K562 (cell line): ENCODE results near the gene GTF2A1.
A peak's percentile ranks its signal among the peaks of the same experiment; 100 is the strongest.

Source experiments
- CHD1 ChIP-seq: fragments of 200-600 bp; sonication (generic); IDR thresholded peaks from one replicate; pipeline ENCODE4 v1.6.1; 2012; ENCODE audit warnings: mild to moderate bottlenecking, moderate library complexity, low read length, inconsistent platforms
- CHD2 ChIP-seq: IDR thresholded peaks from 2 replicates; pipeline ENCODE4 v1.6.1; 2011; ENCODE audit warnings: low read depth, low read length
- CTCF ChIP-seq, 3 experiments: IDR thresholded peaks in 2 of 3; conservative IDR thresholded peaks in 1 of 3; 2 replicates each; pipeline ENCODE4 v1.5.1; 2011 to 2012; ENCODE audit warnings: low read length in 3 of 3, mild to moderate bottlenecking in 3 of 3, control low read depth in 2 of 3, improper control_type of control experiment in 1 of 3, inconsistent platforms in 1 of 3, low read depth in 1 of 3, mixed read lengths in 1 of 3, moderate library complexity in 1 of 3; ENCODE audit not compliant: insufficient read depth in 2 of 3
- POLR2A ChIP-seq: fragments of 450-650 bp; conservative IDR thresholded peaks from 2 replicates; pipeline ENCODE4 v1.6.1; 2016
- RAD51 ChIP-seq: fragments of 450-650 bp; IDR thresholded peaks from 2 replicates; pipeline ENCODE4 v1.7.1; 2016; ENCODE audit warnings: low read depth, mild to moderate bottlenecking, borderline replicate concordance
- TCF15 ChIP-seq: fragments of 250-450 bp; sonication (Bioruptor Pico); IDR thresholded peaks from 2 replicates; pipeline ENCODE4 v1.8.0; 2022; ENCODE audit warnings: moderate library complexity, mild to moderate bottlenecking, inconsistent platforms
- ZNF253 ChIP-seq: fragments of 250-450 bp; sonication (Bioruptor Pico); conservative IDR thresholded peaks from 2 replicates; pipeline ENCODE4 v1.6.1; 2021; ENCODE audit warnings: mild to moderate bottlenecking

DNA sequence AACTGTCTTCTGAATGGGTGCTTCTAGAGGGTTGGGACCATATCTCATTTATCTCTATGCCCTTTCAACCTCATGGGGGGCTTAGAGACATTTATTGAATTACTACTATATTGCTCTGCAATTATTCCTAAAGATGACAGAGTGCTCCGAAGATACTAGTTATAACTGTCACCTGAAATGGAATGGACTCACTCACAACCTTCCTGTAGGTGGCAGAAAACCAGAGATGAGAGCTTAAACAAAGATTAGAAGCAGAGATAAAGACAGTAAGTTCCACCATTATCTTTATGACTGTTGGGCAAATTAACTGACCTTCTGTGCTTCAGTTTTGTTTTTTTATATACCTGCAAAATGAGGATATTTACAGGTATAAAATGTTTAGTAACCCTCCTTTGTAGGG is 31.5 kb upstream of the GTF2A1 start:
- no peak for TF ChIP-seq POLR2A
- TF ChIP-seq RAD51 = no peak
- no peak for TF ChIP-seq TCF15 (CRISPR knock-in tag)
- TF ChIP-seq CTCF (IDR thresholded peaks at IDR 0.05 in 2 of 3, conservative IDR thresholded peaks at IDR 0.05 in 1 of 3; ENCODE audit: insufficient read depth in 2 of 3, low read depth in 1 of 3, low read length in 3 of 3) = peak in 2 of 3 experiments; percentile 11 to 35; a peak in 2 of 6 replicates
- TF ChIP-seq ZNF253 (CRISPR knock-in tag) = no peak
- TF ChIP-seq CHD2 = no peak
- no peak for TF ChIP-seq CHD1
